BLaER1 treated with 17β-estradiol and CSF1 and Interleukin-3, amounts not matched to agents 10 nM and 100 nM (cell line): ENCODE results near the gene PPP1R37.
"Not testable (repeated sequence)": the region's sequence is repeated elsewhere in the genome, so short reads cannot be mapped to it uniquely, and the experiment has no call there.

Experiments used
- H3K27ac ChIP-seq, 11 experiments: shearing (Covaris generic); formaldehyde crosslinking; 2 replicates each; pipeline ENCODE4 v1.8.1; 2022
- H3K27me3 ChIP-seq, 11 experiments: shearing (Covaris generic); formaldehyde crosslinking; 2 replicates each; pipeline ENCODE4 v1.8.1; 2022
- H3K36me3 ChIP-seq, 11 experiments: shearing (Covaris generic); formaldehyde crosslinking; 2 replicates each; pipeline ENCODE4 v1.8.1; 2022
- H3K4me1 ChIP-seq, 10 experiments: shearing (Covaris generic); formaldehyde crosslinking; 2 replicates each; pipeline ENCODE4 v1.8.1; 2022
- H3K4me2 ChIP-seq, 11 experiments: shearing (Covaris generic); formaldehyde crosslinking; 2 replicates each; pipeline ENCODE4 v1.8.1; 2022
- H3K4me3 ChIP-seq, 10 experiments: shearing (Covaris generic); formaldehyde crosslinking; 2 replicates each; pipeline ENCODE4 v1.8.1; 2022
- H3K9ac ChIP-seq, 11 experiments: shearing (Covaris generic); formaldehyde crosslinking; 2 replicates each; pipeline ENCODE4 v1.8.1; 2022
- H3K9me3 ChIP-seq, 11 experiments: shearing (Covaris generic); formaldehyde crosslinking; replicated peaks in 1 of 11; 2 replicates each; pipeline ENCODE4 v1.8.1; 2022
- H4K20me1 ChIP-seq, 11 experiments: shearing (Covaris generic); formaldehyde crosslinking; 2 replicates each; pipeline ENCODE4 v1.8.1; 2022
- Cebpa-rat ChIP-seq, 11 experiments: shearing (Covaris generic); IDR thresholded peaks; 2 replicates each; pipeline ENCODE4 v1.8.1; 2022

PPP1R37 gene

DNA sequence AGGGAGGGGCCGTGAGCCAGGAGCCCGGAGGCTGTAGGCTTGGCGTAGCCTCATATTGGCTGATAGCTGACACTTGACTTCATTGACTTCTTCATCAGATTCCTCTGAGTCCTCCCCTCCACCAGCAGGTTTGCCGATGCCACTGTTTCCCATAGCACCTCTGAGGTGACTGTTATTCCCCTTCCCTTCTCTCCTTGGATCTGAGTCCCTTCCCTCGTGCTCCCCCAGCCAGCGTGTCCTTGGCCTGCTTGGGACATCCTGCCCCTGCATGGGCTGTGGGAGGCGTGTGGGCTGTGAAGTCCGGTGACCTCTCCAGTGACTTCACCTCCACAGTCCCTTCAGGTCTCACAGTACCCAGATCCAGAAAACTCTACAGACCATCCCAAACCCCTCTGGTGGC, 8.8 kb downstream of the PPP1R37 start:
- no peak for TF ChIP-seq Cebpa-rat (IDR thresholded peaks at IDR 0.05)
- peak overlapping the region in 9 of 11 experiments; percentile 33 to 68 (median 56); a peak in 12 of 22 replicates for H3K9ac ChIP-seq
- peak overlapping the region; percentile 70 to 99 (median 96); a peak in 20 of 22 replicates for H3K4me2 ChIP-seq
- H3K27me3 ChIP-seq, result no peaks in the 10 kb centered on the region
- H4K20me1 ChIP-seq, result peaks cover 47 to 100% (median 98%) of the 10 kb centered on the region in 11 experiments; a peak in 21 of 22 replicates
- H3K36me3 ChIP-seq, result peaks cover 0 to 28% (median 13%) of the 10 kb centered on the region in 11 experiments; a peak in 13 of 22 replicates
- H3K9me3 ChIP-seq, result no peaks in the 10 kb centered on the region
- peak overlapping the region in 7 of 11 experiments; percentile 6 to 70 (median 69); a peak in 9 of 22 replicates for H3K27ac ChIP-seq
- no peak overlapping the region for H3K4me3 ChIP-seq
- peaks cover 90 to 100% (median 100%) of the 10 kb centered on the region in 10 experiments for H3K4me1 ChIP-seq

DNA sequence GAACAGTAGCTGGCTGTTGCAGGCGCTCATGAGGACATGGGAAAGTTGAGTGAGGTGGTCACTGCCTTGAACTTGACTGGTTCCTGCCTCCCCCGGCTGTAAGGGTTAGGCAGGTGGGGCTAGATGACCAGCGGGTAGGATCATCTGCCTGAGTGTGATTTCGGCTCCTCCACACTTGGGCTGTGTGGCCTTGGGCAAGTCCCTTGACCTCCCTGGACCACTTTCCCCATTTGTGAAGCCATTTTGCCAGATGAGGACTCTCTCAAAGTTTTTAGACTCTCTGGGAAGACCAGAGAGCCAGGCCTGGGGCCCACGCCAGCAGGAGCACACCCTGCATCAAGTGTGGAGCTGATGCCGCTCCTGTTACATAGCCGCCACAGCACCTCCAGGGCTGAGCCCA, 9.5 kb downstream of the PPP1R37 start:
- peak overlapping the region; percentile 9 to 70 (median 63); a peak in 21 of 22 replicates for H3K27ac ChIP-seq

DNA sequence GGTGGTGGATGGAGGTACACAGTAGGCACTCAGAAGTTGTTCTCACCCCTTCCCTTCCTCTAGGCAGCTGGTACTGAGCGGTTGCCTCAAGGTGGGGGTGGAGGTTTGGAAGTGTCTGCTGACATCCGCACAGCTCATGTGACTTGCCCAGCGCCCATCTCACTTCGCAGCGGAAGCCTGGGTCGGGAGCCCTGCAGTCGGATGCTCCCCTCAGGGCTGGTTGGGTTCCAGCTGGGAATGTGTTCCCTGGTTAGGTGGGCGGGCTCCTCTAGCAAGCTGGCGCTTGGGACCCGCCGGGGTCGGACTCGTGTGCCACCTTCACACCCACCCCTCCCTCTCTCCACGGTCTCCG, 10.2 kb downstream of the PPP1R37 start:
- peak overlapping the region in 7 of 10 experiments; percentile 5 to 60 (median 42); a peak in 10 of 20 replicates for H3K4me3 ChIP-seq
- H3K27ac ChIP-seq, result peak overlapping the region; percentile 9 to 70 (median 63); a peak in 21 of 22 replicates
- H3K4me2 ChIP-seq, result peak overlapping the region; percentile 70 to 99 (median 96)
- peak overlapping the region; percentile 12 to 66 (median 60); a peak in 19 of 22 replicates for H3K9ac ChIP-seq
- no peaks in the 10 kb centered on the region for H3K27me3 ChIP-seq
- H3K9me3 ChIP-seq, result no peaks in the 10 kb centered on the region
- peaks cover 60 to 100% (median 97%) of the 10 kb centered on the region in 11 experiments; a peak in 21 of 22 replicates for H4K20me1 ChIP-seq
- TF ChIP-seq Cebpa-rat (IDR thresholded peaks at IDR 0.05), result no peak
- H3K4me1 ChIP-seq, result peaks cover 89 to 100% (median 100%) of the 10 kb centered on the region in 10 experiments
- peaks cover 0 to 18% (median 11%) of the 10 kb centered on the region in 11 experiments; a peak in 13 of 22 replicates for H3K36me3 ChIP-seq

More for the DNA sequence above, 9.5 kb downstream of the PPP1R37 start:
- peaks cover 54 to 100% (median 98%) of the 10 kb centered on the region in 11 experiments; a peak in 21 of 22 replicates for H4K20me1 ChIP-seq
- peaks cover 0 to 24% (median 12%) of the 10 kb centered on the region in 11 experiments; a peak in 13 of 22 replicates for H3K36me3 ChIP-seq
- H3K9ac ChIP-seq, result peak overlapping the region; percentile 12 to 66 (median 60); a peak in 16 of 22 replicates
- H3K4me3 ChIP-seq, result peak overlapping the region in 3 of 10 experiments; percentile 5 to 60 (median 27); a peak in 2 of 20 replicates
- H3K4me2 ChIP-seq, result peak overlapping the region; percentile 70 to 99 (median 96)
- H3K27me3 ChIP-seq, result no peaks in the 10 kb centered on the region
- H3K9me3 ChIP-seq, result no peaks in the 10 kb centered on the region
- no peak for TF ChIP-seq Cebpa-rat (IDR thresholded peaks at IDR 0.05)
- peaks cover 89 to 100% (median 100%) of the 10 kb centered on the region in 10 experiments for H3K4me1 ChIP-seq

DNA sequence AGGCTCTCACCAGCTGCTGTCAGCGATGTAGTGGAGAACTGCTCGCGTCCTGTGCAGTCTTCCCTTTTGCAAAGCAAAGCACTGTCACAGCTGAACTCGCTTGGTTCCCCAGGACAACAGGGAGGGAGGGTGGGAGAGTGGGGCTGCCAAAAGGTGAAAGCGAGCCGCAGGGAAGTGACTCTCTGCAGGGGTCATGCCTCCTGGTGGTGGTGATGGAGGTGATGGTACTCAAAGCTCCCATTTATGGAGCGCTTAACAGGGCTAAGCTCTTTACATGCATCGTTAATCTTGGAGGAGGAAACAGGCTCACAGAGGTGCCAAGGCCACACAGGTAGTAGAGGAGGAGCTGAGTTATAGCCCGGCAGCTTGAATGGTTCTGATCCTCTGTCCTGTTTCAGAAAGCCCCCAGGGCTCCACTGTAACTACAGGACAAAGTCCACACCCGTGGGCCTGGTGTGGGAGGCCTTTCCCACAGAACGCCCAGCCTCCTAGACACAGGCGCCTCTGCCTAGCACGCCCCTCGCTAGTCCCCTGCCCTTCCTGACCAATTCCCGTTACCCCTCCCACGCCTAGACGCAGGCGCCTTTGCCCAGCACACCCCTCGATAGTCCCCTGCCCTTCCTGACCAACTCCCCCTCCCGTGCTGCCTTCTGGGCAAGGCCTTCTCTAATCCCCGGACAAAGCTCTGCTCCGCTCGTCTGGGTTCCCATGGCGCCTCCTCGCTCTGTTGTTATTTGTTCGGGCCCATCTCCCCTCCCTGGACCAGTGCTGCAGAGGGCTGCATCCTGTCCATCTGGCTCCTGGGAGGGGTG, 10.7 kb downstream of the PPP1R37 start:
- Histone ChIP-seq H3K27me3 (no peaks in the 10 kb centered on the region), H3K4me3 (peak overlapping the region in 9 of 10 experiments; percentile 5 to 60 (median 27); a peak in 12 of 20 replicates), H4K20me1 (peaks cover 66 to 100% (median 98%) of the 10 kb centered on the region in 11 experiments; a peak in 21 of 22 replicates), H3K9ac (peak overlapping the region; percentile 35 to 66 (median 60); a peak in 19 of 22 replicates), H3K27ac (peak overlapping the region; percentile 9 to 70 (median 63); a peak in 20 of 22 replicates), H3K36me3 (peaks cover 0 to 18% (median 11%) of the 10 kb centered on the region in 11 experiments; a peak in 14 of 22 replicates), H3K4me1 (peaks cover 87 to 100% (median 100%) of the 10 kb centered on the region in 10 experiments), H3K4me2 (peak overlapping the region; percentile 70 to 99 (median 96)), H3K9me3 (no peaks in the 10 kb centered on the region)
- TF ChIP-seq Cebpa-rat (IDR thresholded peaks at IDR 0.05), result no peak

DNA sequence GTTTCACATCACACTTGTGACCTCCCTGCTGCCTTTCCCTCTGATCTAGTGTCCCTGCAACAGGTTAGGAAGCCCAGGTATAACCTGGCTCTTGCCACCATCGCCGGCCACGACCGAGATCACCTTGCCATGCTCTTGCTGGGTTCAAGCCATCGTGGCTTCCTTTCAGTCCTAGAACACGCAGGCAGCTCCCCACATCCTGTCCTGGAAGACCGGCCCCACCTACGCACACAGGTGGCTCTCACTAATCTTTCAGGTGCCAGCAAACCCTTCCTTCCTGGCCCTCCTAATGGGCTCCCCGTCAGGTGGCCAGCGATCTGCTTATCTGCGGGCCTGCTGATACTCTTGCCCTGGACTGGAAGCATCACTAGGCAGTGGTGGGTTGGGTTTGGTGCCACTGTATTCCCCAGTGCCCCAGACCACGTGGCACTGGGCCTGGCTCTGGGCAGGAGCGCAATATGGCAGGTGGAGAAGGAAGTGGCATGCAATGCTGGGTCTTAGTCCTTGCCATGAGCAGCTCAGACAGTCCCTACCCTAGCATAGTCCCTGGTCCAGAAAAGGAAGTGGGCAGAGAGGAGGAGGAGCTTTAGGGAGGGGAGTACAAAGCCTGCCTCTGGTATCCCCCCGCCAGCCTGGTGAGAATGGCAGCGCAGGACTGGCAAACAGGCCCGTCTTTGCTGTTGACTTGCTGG, 11.8 kb downstream of the PPP1R37 start:
- Histone ChIP-seq H3K4me3 (peak overlapping the region in 2 of 10 experiments; percentile 7 to 18; a peak in 1 of 20 replicates), H3K27ac (peak overlapping the region in 9 of 11 experiments; percentile 15 to 70 (median 69); a peak in 17 of 22 replicates), H3K4me2 (peak overlapping the region; percentile 70 to 99 (median 96)), H3K27me3 (no peaks in the 10 kb centered on the region), H4K20me1 (peaks cover 59 to 100% (median 98%) of the 10 kb centered on the region in 11 experiments; a peak in 21 of 22 replicates), H3K36me3 (peaks cover 0 to 13% (median 10%) of the 10 kb centered on the region in 11 experiments; a peak in 14 of 22 replicates), H3K9me3 (no peaks in the 10 kb centered on the region), H3K4me1 (peaks cover 87 to 100% (median 100%) of the 10 kb centered on the region in 10 experiments), H3K9ac (peak overlapping the region in 7 of 11 experiments; percentile 36 to 61 (median 59); a peak in 10 of 22 replicates)
- no peak for TF ChIP-seq Cebpa-rat (IDR thresholded peaks at IDR 0.05)

DNA sequence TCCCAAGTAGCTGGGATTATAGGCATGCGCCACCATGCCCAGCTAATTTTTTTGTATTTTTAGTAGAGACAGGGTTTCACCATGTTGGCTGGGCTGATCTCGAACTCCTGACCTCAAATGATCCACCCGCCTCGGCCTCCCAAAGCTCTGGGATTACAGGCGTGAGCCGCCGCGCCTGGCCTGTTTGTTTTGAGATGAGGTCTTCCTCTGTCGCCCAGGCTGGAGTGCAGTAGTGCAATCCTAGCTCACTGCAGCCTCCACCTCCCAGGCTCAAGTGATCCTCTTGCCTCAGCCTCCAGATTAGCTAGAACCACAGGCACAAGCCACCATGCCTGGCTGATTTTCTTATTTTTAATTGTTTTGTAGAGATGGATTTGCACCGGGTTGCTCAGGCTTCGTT, 13.4 kb downstream of the PPP1R37 start:
- Histone ChIP-seq H3K27ac (peak overlapping the region in 4 of 11 experiments; percentile 36 to 70 (median 70); a peak in 5 of 22 replicates), H4K20me1 (peaks cover 43 to 100% (median 98%) of the 10 kb centered on the region in 11 experiments; a peak in 21 of 22 replicates), H3K4me2 (peak overlapping the region in 9 of 11 experiments; percentile 70 to 97 (median 91); a peak in 13 of 22 replicates), H3K4me1 (peaks cover 87 to 100% (median 100%) of the 10 kb centered on the region in 10 experiments)
- H3K4me3 ChIP-seq, H3K36me3 ChIP-seq, H3K27me3 ChIP-seq, H3K9me3 ChIP-seq, H3K9ac ChIP-seq: not testable (repeated sequence)

DNA sequence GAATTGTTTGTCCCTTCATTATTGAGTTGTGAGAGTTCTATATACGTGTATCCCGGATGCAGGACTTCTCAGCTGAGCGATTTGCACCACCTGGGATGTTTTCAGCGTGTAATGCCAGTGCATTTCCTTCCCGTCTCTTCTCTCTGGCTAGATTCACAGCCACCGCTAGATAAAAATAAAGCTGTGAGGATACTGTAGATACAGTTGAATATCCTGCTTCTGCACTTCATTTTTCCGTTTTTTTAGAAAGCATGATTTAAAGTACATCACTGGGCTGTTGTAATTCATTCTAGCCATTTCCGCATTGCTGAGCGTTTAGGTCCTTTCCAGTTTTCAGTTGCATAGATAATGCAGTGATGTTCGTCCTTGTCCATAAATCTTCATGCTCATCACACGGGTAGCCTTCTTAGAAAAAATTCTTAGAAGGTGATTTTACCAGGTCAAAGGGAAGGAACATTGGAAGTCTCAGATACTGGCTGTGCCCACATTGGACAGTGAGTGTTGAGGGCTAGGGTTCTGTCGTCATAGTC, 14.7 kb downstream of the PPP1R37 start:
- Histone ChIP-seq H3K9ac (peak overlapping the region in 10 of 11 experiments; percentile 2 to 59 (median 35); a peak in 14 of 22 replicates), H3K36me3 (peaks cover 0 to 10% (median 0%) of the 10 kb centered on the region in 11 experiments; a peak in 5 of 22 replicates), H3K4me1 (peaks cover 87 to 100% (median 100%) of the 10 kb centered on the region in 10 experiments), H3K27ac (peak overlapping the region in 9 of 11 experiments; percentile 11 to 79 (median 58); a peak in 17 of 22 replicates), H3K27me3 (no peaks in the 10 kb centered on the region), H3K9me3 (no peaks in the 10 kb centered on the region), H3K4me2 (peak overlapping the region; percentile 27 to 97 (median 84)), H4K20me1 (peaks cover 30 to 100% (median 98%) of the 10 kb centered on the region in 11 experiments; a peak in 21 of 22 replicates), H3K4me3 (peak overlapping the region in 4 of 10 experiments; percentile 9 to 35 (median 23); a peak in 6 of 20 replicates)
- TF ChIP-seq Cebpa-rat (IDR thresholded peaks at IDR 0.05), result no peak
